LHCN-M2 (cell line): ENCODE measurements around the gene ATXN7L1. TPM values are rescaled to one million over a fixed set of nuclear protein-coding genes. Genes with fewer than 3 reads are reported as not detected.
"Not testable (repeated sequence)": the region's sequence is repeated elsewhere in the genome, so short reads cannot be mapped to it uniquely, and the experiment has no call there.

Experiments used
- DNase-seq: peaks from one replicate; pipeline ENCODE4 v3.0.0-alpha.2; 2012; ENCODE audit warnings: low read depth
- total RNA-seq: library from RNA; depleted of rRNA; stranded (reverse); fragments of >200 nt; gene quantifications from 2 replicates; pipeline ENCODE4 v1.2.3, GENCODE V29; 2014

ATXN7L1 gene
- total RNA-seq, 1 experiment from 2014 or later: 6.4 TPM

DNA sequence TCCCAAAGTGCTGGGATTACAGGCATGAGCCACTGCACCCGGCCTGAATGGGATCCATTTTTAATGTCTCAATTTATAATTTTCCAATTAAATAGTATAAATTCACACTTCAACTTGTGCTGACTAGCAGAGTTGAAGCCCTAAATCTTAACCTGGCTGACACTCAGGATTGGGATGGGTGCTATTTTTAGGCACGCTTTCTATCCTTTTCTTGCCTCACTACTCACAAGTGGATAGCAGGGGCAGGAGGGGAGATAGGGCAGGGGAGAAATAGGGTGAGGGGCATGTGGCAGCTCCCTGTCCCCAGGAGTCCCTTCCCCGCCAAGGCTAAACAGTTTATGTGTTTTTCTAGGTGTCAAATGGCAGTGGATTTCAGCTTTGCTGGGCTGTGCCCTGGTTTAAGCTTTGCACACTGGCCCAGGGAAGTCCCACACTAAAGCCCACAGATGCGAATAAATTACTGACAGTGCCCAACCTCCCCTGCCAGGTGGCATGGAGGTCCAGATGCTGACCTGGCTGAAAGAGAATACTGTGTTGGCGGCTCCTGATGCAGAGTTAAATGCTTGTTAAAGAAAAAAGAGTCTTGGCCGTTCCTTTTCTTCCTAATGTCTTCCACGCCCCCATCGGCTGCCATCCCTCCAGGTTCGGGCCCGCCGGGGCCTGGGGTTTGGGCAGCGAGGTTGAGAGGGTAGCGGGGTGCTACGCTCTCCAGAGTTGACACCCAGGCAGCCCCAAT lies 259.0 kb downstream of the ATXN7L1 start:
- DNase-seq: no peak

DNA sequence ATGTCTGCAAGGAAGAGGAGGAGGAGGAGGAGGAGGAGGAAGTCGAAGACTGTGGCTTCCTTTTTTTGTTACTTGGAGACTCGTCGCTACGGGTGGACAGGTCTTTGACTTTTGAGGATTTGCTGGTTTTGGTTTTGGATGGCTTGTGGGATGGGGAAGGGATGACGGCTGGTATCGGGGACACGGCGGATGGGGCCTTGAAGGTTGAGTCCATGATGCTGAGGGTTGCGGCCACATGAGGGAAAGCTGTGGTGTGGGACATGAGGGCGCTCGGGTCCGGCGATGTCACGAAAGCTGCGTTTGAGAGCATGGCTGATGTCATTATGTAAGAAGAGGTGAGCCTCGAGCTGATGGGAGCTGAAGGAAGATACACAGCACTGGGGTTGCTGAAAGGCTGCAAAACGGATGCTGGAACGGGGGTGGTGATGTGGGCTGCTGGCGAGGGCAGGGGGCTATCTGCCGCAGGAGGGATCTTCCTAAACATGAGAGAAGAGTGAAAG lies 262.0 kb downstream of the ATXN7L1 start:
- DNase-seq: no peak

DNA sequence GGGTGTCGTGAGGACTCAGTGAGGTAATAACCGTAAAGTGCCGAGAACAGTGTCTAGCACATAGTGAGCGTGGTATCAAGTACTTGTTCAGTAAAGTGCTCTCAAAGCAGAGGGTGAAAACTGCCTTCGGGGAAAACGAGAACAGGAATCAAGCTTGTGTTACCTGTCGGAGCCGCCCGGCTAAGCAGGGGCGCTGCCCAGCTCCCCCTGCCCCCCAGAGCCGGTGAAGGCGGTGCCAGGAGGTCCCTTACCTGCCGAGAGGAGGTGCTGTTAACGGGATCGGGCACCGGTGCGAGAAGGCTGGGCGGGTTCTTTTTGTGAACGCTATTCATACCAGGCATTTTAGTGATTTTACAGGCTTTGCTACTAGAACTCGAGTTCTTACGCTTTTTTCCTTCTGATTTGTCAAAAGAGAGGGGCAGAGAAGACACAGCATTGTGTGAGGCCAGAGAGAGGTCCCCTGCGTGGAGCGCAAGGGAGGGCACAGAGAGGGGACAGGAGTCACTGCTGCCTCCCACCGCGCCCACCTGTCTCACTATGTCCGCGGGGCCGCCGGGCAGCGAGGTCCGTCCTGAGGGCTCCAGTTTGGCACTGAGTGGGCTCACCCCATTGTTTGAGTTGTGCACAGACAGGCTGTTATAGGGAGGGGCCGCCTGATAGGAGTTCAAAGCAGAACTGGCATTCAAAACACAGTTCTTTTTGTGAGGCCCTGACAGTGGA lies 262.6 kb downstream of the ATXN7L1 start:
- DNase-seq: no peak

DNA sequence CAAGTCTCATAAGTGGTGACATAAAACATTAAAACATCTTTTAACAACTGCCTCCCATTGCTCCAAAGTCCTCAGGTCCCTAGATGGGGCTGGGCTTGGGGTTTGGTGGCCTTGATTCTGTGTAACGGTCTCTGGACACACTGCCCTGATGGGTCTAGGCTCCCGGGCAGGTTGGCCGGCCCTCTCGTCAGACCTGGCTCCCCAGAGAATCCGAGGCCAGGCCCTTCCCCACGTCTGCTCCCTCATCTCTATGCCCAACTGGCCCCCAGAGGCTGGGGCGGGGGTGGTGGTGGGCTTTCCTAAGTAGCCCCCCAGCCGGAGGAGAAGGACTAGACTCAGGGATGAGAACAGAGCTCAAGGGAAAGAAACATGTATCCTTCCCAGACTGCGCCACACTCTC lies 263.6 kb downstream of the ATXN7L1 start:
- DNase-seq: no peak

DNA sequence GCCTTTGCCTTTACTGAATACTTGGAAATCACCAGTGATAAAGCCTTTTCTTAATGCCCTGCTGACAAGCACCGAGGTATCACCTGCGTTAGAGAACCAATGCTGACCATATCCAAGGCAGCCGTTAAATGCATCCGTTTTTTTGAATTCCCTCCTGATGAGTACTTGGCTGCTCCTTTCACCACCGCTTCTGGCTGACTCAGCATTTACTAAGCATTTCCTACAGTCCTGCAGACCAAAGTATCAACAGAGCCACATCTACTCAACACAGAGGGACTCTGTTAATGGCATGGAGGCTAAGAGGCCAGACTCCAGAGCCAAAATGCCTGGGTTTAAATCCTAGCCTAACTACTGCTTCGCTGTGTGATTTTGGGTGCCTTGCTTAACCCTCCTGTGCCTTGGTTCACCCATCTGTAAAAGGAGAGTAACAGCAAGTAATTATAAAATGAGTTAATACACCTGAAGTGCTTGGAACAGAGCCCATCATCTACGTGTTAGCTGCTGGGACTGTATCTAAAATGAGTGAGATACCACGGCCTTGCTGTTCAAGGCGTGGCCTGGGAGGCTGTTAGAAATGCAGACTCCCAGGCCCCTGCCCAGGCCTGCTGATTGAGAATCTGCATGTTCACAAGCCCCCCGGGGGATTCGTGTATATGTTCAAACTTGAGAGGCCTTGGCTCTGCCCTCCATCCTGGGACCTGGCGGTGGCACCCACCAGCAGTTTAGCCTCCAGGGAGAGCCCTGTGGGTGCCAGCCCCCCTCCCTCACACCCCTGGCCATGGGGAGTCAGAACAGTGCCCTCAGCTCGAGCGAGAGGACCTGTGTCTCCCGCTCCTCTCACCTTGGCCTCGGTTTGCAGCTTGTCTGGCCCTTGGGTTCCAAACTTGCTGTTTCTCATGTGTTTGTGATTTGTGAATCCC lies 264.3 kb downstream of the ATXN7L1 start:
- peak; percentile 19 for DNase-seq

DNA sequence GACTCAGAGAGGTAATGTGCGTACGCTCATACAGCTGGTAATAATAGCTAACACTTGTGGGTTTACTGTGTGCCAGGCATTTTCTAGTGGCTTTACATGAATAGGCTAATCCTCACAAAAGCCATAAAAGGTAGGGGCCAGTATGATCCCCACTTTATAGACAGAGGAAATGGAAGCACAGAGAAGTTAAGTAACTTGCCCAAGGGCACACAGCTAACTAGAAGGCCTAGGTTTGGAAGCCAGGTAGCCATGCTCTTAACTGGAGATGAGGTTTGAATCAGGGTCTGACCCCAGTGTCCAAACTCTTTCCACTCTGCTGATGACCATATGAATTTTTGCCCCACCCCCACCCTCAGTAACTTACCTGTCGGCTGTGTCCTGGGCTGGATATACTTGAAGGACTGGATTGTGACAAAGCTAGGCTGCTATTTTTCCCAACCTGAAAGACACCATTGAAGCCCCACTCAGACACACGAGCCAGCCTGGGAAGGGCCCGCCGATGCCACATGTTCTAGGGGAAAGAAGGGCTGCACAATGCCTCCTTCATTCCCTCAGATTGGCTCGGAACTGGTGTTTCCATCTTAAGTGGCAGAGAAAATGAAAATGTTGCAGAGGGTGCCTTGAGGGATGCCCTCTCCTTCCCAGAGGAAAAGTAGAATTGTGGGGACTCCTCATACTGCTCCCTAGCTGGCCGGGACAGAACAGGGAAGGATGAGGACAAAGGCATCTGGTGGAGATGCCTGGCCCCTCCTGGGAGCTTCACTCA lies 266.1 kb downstream of the ATXN7L1 start:
- DNase-seq: no peak

DNA sequence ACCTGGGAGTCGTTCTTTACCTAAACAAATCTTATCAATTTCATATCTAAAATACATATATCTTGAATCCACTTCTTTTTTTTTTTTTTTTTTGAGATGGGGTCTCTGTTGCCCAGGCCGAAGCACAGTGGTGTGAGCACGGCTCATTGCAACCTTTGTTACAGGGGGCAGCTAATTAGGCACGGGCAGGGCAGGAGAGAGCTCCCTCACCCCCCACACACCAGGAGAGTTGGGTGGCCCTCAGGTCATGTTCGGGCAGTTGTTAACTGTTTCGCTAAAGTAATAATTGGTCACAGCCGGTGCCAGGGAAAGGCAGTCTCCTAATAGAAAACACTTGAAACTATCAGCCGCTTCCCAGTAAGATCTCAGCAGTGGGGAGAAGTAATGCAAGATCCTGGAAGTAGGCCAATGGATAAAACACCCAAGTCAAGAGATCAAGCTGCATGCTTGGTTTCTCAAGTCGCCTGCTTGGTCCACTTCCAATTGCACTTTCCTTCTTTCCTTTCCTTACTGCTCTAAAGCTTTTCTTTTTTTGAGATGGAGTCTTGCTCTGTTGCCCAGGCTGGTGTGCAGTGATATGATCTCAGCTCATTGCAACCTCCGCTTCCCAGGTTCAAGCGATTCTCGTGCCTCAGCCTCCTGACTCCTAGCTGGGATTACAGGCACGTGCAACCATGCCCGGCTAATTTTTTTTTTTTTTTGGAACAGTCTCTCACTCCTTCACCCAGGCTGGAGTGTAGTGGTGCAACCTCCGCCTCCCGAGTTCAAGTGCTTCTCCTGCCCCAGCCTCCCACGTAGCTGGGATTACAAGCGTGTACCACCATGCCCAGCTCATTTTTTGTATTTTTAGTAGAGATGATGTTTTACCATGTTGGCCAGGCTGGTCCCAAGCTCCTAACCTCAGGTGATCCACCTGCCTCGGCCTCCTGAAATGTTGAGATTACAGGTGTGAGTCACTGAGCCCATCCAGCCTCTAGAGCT lies 273.8 kb downstream of the ATXN7L1 start:
- no peak for DNase-seq

DNA sequence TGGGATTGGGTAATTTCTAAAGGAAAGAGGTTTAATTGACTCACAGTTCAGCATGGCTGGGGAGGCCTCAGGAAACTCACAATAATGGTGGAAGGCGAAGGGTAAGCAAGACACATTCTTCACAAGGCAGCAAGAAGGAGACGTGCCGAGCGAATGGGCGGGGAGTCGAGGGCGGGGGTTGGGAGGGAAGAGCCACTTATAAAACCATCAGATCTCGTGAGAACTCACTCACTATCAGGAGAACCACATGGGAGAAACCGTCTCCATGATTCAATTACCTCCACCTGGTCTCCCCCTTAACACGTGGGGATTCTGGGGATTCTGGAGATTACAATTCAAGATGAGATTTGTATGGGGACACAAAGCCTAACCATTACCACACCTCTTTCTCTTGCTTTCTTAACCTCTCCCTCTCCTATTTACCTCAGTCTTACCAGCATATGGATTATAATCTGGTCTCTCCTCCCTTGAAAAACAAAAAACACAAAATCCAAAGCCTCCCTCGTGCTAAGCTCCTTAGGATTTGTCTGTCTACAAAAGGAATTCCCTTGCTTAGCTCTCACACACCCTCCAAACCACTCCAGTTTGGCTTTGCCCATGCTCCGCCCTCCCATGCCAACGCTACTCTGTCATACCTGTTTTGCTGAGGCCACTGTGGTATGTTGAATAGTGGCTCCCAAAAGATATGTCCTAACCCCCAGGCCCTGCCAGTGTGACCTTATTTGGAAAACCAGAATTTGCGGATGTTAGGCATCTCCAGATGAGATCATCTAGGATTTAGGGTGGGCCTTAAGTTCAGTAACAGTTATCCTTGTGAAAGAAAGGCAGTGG lies 275.5 kb downstream of the ATXN7L1 start:
- DNase-seq: no peak

DNA sequence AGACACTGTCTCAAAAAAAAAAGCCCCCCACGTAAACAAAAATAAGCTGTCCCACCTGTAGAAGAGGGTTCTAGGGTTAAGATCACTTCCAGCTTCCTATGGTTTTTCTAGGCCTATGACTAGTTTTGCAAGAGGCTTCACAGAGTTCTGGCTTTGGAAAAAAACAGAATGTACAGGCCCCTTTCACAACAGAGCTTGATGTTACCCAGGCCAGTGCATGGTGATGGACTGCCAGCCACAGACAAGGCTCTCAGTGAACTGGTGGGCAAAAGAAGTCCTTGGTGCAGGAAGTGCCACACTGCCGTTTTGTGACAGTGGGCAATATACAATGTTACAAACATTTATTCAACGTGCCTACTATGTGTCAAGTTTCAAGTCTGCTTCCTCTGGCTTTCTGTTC lies 276.8 kb downstream of the ATXN7L1 start:
- DNase-seq: no peak

DNA sequence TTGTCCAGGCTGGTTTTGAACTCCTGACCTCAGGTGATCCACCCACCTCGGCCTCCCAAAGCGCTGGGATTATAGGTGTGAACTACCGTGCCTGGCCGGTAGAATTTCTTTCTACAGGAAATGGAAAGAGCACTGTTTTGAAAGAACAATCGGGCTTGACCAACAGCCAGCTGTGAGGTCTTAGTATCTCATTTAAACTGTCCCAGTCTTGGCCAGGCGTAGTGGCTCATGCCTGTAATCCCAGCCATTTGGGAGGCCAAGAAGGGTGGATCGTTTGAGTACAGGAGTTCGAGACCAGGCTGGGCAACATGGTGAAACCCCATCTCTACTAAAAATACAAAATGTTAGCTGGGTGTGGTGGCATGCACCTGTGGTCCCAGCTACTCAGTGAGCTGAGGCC lies 277.3 kb downstream of the ATXN7L1 start:
- DNase-seq: not testable (repeated sequence)

DNA sequence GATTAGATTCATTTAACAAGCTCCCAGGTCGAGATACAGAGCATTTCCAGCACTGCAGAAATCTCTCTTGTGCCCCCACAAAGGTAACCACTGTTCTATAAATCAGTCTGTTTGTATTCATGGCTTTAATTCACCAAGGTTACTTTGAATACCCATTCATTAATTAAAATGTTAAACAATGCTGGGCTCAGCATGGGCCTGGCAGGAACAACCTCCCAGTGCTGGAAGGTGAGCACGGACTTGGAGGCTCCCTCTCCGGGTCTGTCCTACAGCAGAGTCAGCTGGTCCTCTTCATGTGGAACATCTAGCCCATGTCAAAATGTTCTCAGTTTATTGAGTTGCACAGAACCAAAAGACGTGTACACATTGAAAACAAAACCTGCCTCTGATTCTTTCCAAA lies 279.5 kb downstream of the ATXN7L1 start:
- DNase-seq: no peak

DNA sequence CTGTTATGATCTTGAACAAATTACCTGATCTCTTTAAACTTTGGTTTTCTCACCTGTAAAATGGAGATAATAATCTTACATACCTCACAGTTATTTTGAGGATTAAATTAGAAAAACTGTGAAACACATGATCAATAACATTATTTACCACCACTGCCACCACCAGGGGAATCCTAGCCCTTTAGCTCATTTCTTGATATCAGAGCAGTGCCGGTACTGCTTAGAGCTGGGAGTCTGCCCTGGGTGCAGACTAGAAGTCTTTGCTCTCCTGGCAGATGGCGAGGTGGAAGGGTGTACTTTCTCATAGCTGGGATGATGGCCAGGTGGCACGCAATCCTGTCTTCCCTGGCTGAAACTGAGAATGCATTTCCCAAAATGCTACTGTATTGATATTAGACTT lies 282.4 kb downstream of the ATXN7L1 start:
- DNase-seq: no peak

DNA sequence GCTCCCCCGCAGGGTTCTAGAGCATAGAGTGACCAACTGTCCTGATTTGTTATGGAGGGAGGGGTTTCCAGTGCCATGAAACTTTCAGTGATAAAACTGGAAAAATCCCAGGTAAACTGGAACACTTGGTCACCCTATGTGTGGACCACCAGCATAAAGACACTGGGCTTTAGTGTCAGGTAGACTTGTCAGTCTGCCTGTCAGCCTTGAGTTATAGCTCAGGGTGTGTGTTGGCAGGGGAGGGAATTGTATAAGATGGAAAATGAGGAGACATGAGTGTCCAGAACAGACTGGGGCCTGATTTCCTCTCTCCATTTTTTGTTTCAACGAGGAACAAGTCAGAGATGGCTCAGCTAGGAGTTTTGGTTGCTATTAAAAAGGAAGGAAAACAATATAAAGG lies 284.9 kb downstream of the ATXN7L1 start:
- no peak for DNase-seq

DNA sequence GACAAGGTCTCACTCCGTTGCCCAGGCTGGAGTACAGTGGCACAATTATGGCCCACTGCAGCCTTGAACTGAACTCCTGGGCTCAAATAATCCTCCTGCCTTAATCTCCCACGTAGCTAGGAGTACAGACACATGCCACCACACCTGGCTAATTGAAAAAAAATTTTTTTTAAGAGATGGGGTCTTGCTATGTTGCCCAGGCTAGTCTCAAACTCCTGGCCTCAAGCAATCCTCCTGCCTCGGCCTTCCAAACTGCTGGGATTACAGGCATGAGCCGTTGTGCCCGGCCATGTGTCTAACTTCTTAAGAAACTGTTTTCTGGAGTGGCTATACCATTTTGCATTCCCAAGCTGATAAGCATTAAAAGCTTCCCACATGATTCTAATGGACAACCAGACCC lies 285.6 kb downstream of the ATXN7L1 start:
- DNase-seq: no peak

DNA sequence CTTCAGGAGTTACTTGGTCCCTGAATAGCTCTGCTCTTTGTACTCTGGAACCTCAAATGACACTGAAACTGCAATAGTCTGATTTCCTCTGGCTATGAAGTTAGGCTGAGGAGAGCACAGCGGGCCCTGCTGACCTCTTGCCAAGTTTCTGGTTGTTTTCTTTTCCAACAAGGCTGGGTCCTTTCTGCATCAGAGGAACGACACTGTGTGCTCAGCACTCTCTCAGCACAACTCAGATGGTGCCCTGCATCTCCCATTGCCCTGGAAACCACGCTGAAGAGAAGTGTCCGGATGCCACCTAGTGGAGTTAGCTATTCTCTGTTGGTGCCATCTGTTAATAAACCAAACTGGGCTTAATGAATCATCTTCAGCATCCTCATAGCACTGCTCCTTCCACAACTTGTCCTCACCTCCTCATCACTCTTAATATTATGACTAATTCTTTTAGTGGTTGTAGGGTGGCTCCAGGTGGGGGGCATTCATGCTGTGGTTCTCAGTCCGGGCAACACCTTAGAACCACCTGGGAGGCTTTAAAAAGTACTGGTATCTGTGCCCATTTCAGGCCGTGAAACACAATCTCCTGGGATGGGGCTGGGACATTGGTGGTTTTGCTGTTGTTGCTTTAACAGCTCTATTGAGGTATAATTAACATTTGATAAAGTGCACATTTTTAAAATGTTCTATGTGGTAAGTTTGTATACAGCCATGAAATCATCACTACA lies 286.9 kb downstream of the ATXN7L1 start:
- peak; percentile 91 for DNase-seq

DNA sequence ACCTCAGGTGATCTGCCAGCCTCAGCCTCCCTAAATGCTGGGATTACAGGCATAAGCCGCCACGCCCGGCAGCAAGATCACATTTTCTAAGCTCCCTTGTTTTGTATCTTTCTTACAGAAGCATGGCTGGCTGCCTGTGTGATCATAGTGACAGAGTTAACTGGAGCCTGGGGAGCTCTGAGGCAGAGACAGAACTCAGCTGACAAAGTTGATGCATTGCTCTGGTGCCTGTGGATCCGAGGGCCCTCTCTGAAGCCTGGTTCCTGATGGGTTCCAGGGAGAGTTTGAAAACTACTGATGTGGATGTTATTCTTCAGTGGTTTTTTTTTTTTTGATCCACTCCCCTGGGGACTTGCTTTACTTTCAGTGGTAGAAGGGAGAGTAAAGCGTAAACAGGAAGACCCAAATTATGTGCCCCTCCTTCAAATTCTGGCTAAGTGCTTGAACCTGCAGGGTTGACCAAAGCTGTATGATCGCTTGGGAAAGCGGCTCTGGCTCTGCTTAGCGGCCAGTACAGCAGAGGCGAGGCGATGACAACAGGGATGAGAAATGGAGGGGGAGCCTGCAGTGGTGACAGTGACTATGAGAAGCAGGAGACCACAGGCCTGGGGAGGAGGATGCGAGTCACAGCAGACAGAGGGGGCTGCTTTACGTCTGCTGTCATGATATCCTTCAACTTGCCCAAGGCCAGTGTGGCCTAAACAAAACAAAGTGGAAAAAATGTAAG lies 288.3 kb downstream of the ATXN7L1 start:
- no peak for DNase-seq

DNA sequence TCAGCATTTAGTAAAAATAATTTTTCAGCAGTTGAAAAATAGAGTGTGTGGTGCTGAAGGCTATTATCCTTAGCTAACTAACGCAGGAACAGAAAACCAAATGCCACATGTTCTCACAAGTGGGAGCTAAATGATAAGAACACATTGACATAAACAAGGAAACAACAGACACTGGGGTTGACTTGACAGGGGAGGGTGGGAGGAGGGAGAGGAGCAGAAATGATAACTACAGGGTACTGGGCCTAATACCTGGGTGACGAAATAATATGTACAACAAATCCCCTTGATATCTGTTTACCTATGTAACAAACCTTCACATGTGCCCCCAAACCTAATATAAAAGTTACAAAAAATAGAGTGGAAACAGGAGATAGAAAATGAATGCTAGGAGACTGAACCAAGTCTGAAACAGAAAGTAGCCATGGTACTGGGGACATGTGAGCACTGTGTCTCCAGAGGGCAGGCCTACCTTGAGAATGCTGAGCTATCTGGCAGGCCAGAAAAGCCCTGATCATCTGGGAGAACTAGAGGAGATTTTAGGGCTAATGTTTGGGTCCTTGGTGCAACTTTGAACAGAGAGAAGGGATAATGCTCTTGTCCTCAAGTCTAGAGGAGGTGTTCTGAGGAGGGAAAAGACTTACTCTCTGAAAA lies 290.4 kb downstream of the ATXN7L1 start:
- DNase-seq: no peak
